HCT116 (cell line): ENCODE data around the gene LCN6. TPM values are rescaled to one million over a fixed set of nuclear protein-coding genes. Genes with fewer than 3 reads are reported as not detected.

Experiments used
- ATAC-seq: fragments of 200-7000 bp; cut with Tn5 transposase; 2 replicates; pipeline ENCODE4 v1.9.1; 2020; ENCODE audit warnings: mild to moderate bottlenecking, moderate library complexity
- BruUV-seq: library from RNA; stranded (reverse); fragments of 400-500 nt; replicated peaks from 2 replicates; lab custom pipeline; 2021; lab: Mats Ljungman, UMichigan
- CTCF ChIA-PET: fragments of 300-600 bp; sonication (Branson Sonifier 250); formaldehyde crosslinking; loops from one replicate; lab custom pipeline; 2021; ENCODE audit warnings: antibody characterized with exemption; lab: Charles Lee
- POLR2A ChIA-PET: fragments of 300-600, 350-600 bp; sonication (Branson Sonifier 250); formaldehyde crosslinking; loops from one replicate; lab custom pipeline; 2021; ENCODE audit warnings: antibody characterized with exemption; lab: Charles Lee
- RAD21 ChIA-PET, 2 experiments: fragments of 300-600 bp; sonication (Branson Sonifier 250); formaldehyde crosslinking; loops; one replicate each; lab custom pipeline; 2023; ENCODE audit warnings: low total read pairs in 2 of 2; ENCODE audit not compliant: uncharacterized antibody in 2 of 2, unreplicated experiment in 2 of 2, low non-redundant PET in 1 of 2; lab: Charles Lee
- DNase-seq: peaks from one replicate; pipeline ENCODE4 v3.0.0-alpha.2; 2010; ENCODE audit warnings: low read depth, low spot score
- H2AFZ ChIP-seq: fragments of 200-600 bp; shearing (Covaris generic), sonication (generic); 2 replicates; pipeline ENCODE4 v1.6.1; 2017; ENCODE audit warnings: low read depth, mixed run types, mixed read lengths, antibody characterized with exemption, low read length; ENCODE audit not compliant: poor library complexity, severe bottlenecking
- H3K27ac ChIP-seq: 2 replicates; pipeline ENCODE4 v1.5.1; 2012; ENCODE audit warnings: low read depth, low read length
- H3K27me3 ChIP-seq: fragments of 200-600 bp; sonication (generic); 2 replicates; pipeline ENCODE4 v1.6.1; 2016; ENCODE audit warnings: mixed run types, low read length, mixed read lengths; ENCODE audit not compliant: insufficient read depth
- H3K36me3 ChIP-seq, 2 experiments: fragments of 200-500 bp in 1 of 2; fragments of 200-600 bp in 1 of 2; sonication (Bioruptor generic) in 1 of 2; sonication (generic) in 1 of 2; 2 replicates each; pipeline versions ENCODE4 v1.5.1 to v1.6.1; 2014 to 2016; ENCODE audit warnings: low read length in 2 of 2, inconsistent platforms in 1 of 2, mixed read lengths in 1 of 2, mixed run types in 1 of 2; ENCODE audit not compliant: insufficient read depth in 2 of 2, control insufficient read depth in 1 of 2
- H3K4me1 ChIP-seq, 2 experiments: fragments of 200-600 bp in 1 of 2; sonication (generic) in 1 of 2; 2 replicates each; pipeline versions ENCODE4 v1.5.1 to v1.6.1; 2012 to 2017; ENCODE audit warnings: low read length in 2 of 2, inconsistent platforms in 1 of 2, mild to moderate bottlenecking in 1 of 2, mixed read lengths in 1 of 2, mixed run types in 1 of 2, moderate library complexity in 1 of 2; ENCODE audit not compliant: insufficient read depth in 2 of 2, control insufficient read depth in 1 of 2
- H3K4me2 ChIP-seq: fragments of 200-600 bp; sonication (generic); 2 replicates; pipeline ENCODE4 v1.6.1; 2017; ENCODE audit warnings: mixed run types, low read length, mixed read lengths
- H3K4me3 ChIP-seq, 2 experiments: fragments of 200-600 bp in 1 of 2; sonication (generic) in 1 of 2; replicated peaks in 1 of 2; 2 replicates each; pipeline ENCODE4 v1.5.1; 2011 to 2016; ENCODE audit warnings: low read length in 2 of 2, control low read depth in 1 of 2, low read depth in 1 of 2, mild to moderate bottlenecking in 1 of 2, mixed read lengths in 1 of 2, mixed run types in 1 of 2
- H3K79me2 ChIP-seq: fragments of 200-600 bp; sonication (generic); 2 replicates; pipeline ENCODE4 v1.6.1; 2017; ENCODE audit warnings: mild to moderate bottlenecking, mixed run types, low read length, moderate library complexity, mixed read lengths; ENCODE audit not compliant: insufficient read depth
- H3K9ac ChIP-seq: fragments of 200-600 bp; sonication (generic); 2 replicates; pipeline ENCODE4 v1.6.1; 2016; ENCODE audit warnings: low read length, mixed read lengths
- H3K9me2 ChIP-seq: fragments of 200-600 bp; sonication (generic), shearing (Covaris generic); 2 replicates; pipeline ENCODE4 v1.6.1; 2017; ENCODE audit warnings: mixed run types, mild to moderate bottlenecking, moderate library complexity; ENCODE audit not compliant: insufficient read depth
- H3K9me3 ChIP-seq, 2 experiments: fragments of 200-500 bp in 1 of 2; fragments of 200-600 bp in 1 of 2; sonication (Bioruptor generic) in 1 of 2; sonication (generic) in 1 of 2; 2 replicates each; pipeline ENCODE4 v1.6.1; 2014 to 2017; ENCODE audit warnings: low read length in 2 of 2, mixed read lengths in 2 of 2, inconsistent platforms in 1 of 2, low read depth in 1 of 2, mild to moderate bottlenecking in 1 of 2, mixed run types in 1 of 2, moderate library complexity in 1 of 2; ENCODE audit not compliant: control insufficient read depth in 1 of 2, insufficient read depth in 1 of 2
- H4K20me1 ChIP-seq: fragments of 200-600 bp; sonication (generic), shearing (Covaris generic); 2 replicates; pipeline ENCODE4 v1.6.1; 2017; ENCODE audit warnings: mixed run types, mild to moderate bottlenecking, moderate library complexity; ENCODE audit not compliant: insufficient read depth
- CBX3 ChIP-seq: IDR thresholded peaks from 2 replicates; pipeline ENCODE4 v1.6.1; 2012; ENCODE audit warnings: low read depth
- CEBPB ChIP-seq: IDR thresholded peaks from 2 replicates; pipeline ENCODE4 v1.6.1; 2012; ENCODE audit warnings: low read depth
- EGR1 ChIP-seq: IDR thresholded peaks from 2 replicates; pipeline ENCODE4 v1.6.1; 2012; ENCODE audit warnings: low read depth
- ELF1 ChIP-seq: IDR thresholded peaks from 2 replicates; pipeline ENCODE4 v1.6.1; 2012; ENCODE audit warnings: low read depth, borderline replicate concordance
- EZH2 ChIP-seq: fragments of 200-600 bp; sonication (generic); IDR thresholded peaks from 2 replicates; pipeline ENCODE4 v1.6.1; 2017; ENCODE audit warnings: antibody characterized with exemption, mixed run types
- FOSL1 ChIP-seq: IDR thresholded peaks from 2 replicates; pipeline ENCODE4 v1.6.1; 2012; ENCODE audit warnings: low read depth
- JUND ChIP-seq: IDR thresholded peaks from 2 replicates; pipeline ENCODE4 v1.6.1; 2012
- POLR2A ChIP-seq: IDR thresholded peaks from 2 replicates; pipeline ENCODE4 v1.7.0; 2011; ENCODE audit warnings: borderline replicate concordance; ENCODE audit not compliant: insufficient read depth, insufficient read length; ENCODE audit errors: extremely low read depth
- RAD21 ChIP-seq: IDR thresholded peaks from 2 replicates; pipeline ENCODE4 v1.6.1; 2012; ENCODE audit warnings: low read depth, mild to moderate bottlenecking
- REST ChIP-seq: IDR thresholded peaks from 2 replicates; pipeline ENCODE4 v1.6.1; 2012; ENCODE audit warnings: low read depth
- SIN3A ChIP-seq: IDR thresholded peaks from 2 replicates; pipeline ENCODE4 v1.6.1; 2012; ENCODE audit warnings: low read depth
- SP1 ChIP-seq: IDR thresholded peaks from 2 replicates; pipeline ENCODE4 v1.6.1; 2012; ENCODE audit warnings: low read depth
- SRF ChIP-seq: IDR thresholded peaks from 2 replicates; pipeline ENCODE4 v1.6.1; 2012; ENCODE audit warnings: low read depth
- TCF7L2 ChIP-seq: IDR thresholded peaks from 2 replicates; pipeline ENCODE4 v1.7.0; 2011; ENCODE audit warnings: borderline replicate concordance, inconsistent platforms; ENCODE audit not compliant: insufficient read depth, insufficient read length; ENCODE audit errors: extremely low read depth
- ZFX ChIP-seq: fragments of 450-650 bp; IDR thresholded peaks from 2 replicates; pipeline ENCODE4 v1.6.1; 2017
- ZNF274 ChIP-seq: fragments of 200-500 bp; sonication (Bioruptor generic); IDR thresholded peaks from 2 replicates; pipeline ENCODE4 v1.6.1; 2014; ENCODE audit warnings: mild to moderate bottlenecking, low read depth, low read length, inconsistent platforms
- intact Hi-C: fragments of 100-400 bp; cut with micrococcal nuclease; formaldehyde crosslinking; loops from 2 replicates; pipeline ENCODE4 v1.10.0; 2022
- total RNA-seq: library from RNA; stranded (reverse); gene quantifications from one replicate; pipeline ENCODE4 v1.2.1, GENCODE V29; 2021; ENCODE audit not compliant: unreplicated experiment
- TF ChIP-seq, protein P1 (sequence below): IDR thresholded peaks from 2 replicates; pipeline ENCODE4 v1.6.1; 2012
- TF ChIP-seq, protein P2 (sequence below), 3 experiments: fragments of 200-600 bp in 1 of 3; sonication (generic) in 1 of 3; IDR thresholded peaks in 2 of 3; conservative IDR thresholded peaks in 1 of 3; 2 replicates each; pipeline ENCODE4 v1.5.1; 2012 to 2017; ENCODE audit warnings: low read depth in 2 of 3, low read length in 2 of 3, antibody characterized with exemption in 1 of 3, borderline replicate concordance in 1 of 3, control low read depth in 1 of 3, mild to moderate bottlenecking in 1 of 3, mixed read lengths in 1 of 3, mixed run types in 1 of 3, moderate library complexity in 1 of 3; ENCODE audit not compliant: insufficient read depth in 1 of 3

LCN6 gene
- total RNA-seq, 1 experiment from 2014 or later, result not detected

- TF ChIP-seq RAD21 (no peak), ZFX (no peak), CEBPB (no peak), SP1 (no peak)
- TF ChIP-seq, all 23 proteins: peak for 0
Observed at GRCh38 chr9:136740069-136740468, 8.3 kb downstream of the LCN6 start (continued).

GRCh38 chr9:136739509-136739908 lies 8.8 kb downstream of the LCN6 start:
- ATAC-seq (no peak), DNase-seq (no peak)
- no TSS peak for BruUV-seq
- no peak overlapping the region for H3K4me2 ChIP-seq
- H3K27ac ChIP-seq, result no peak overlapping the region
- intact Hi-C loops, result no loop called here
- H3K4me1 ChIP-seq, result no peaks in the 10 kb centered on the region
- H3K4me3 ChIP-seq, result no peak overlapping the region
- no peaks in the 10 kb centered on the region for H3K9me3 ChIP-seq
- H4K20me1 ChIP-seq, result no peaks in the 10 kb centered on the region
- POLR2A ChIA-PET, result no interaction called here
- H3K36me3 ChIP-seq, result no peaks in the 10 kb centered on the region
- no peaks in the 10 kb centered on the region for H3K79me2 ChIP-seq
- no peaks in the 10 kb centered on the region for H3K9me2 ChIP-seq
- CTCF ChIA-PET, result no interaction called here
- H3K27me3 ChIP-seq, result no peaks in the 10 kb centered on the region
- no peak overlapping the region for H3K9ac ChIP-seq
- H2AFZ ChIP-seq, result no peak overlapping the region
- RAD21 ChIA-PET, result no interaction called here
- TF ChIP-seq SP1 (no peak), SRF (no peak), ZNF274 (no peak), JUND (no peak), POLR2A (no peak), TCF7L2 (no peak), EGR1 (no peak), CEBPB (no peak), CBX3 (no peak), FOSL1 (no peak), EZH2 (no peak), ZFX (no peak), RAD21 (no peak), SIN3A (no peak), REST (no peak), ELF1 (no peak)
- TF ChIP-seq, protein P1, sequence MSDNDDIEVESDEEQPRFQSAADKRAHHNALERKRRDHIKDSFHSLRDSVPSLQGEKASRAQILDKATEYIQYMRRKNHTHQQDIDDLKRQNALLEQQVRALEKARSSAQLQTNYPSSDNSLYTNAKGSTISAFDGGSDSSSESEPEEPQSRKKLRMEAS, result no peak
- TF ChIP-seq, protein P2, sequence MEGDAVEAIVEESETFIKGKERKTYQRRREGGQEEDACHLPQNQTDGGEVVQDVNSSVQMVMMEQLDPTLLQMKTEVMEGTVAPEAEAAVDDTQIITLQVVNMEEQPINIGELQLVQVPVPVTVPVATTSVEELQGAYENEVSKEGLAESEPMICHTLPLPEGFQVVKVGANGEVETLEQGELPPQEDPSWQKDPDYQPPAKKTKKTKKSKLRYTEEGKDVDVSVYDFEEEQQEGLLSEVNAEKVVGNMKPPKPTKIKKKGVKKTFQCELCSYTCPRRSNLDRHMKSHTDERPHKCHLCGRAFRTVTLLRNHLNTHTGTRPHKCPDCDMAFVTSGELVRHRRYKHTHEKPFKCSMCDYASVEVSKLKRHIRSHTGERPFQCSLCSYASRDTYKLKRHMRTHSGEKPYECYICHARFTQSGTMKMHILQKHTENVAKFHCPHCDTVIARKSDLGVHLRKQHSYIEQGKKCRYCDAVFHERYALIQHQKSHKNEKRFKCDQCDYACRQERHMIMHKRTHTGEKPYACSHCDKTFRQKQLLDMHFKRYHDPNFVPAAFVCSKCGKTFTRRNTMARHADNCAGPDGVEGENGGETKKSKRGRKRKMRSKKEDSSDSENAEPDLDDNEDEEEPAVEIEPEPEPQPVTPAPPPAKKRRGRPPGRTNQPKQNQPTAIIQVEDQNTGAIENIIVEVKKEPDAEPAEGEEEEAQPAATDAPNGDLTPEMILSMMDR (IDR thresholded peaks at IDR 0.05 in 2 of 3, conservative IDR thresholded peaks at IDR 0.05 in 1 of 3; ENCODE audit: borderline replicate concordance in 1 of 3, insufficient read depth in 1 of 3, low read depth in 2 of 3, low read length in 2 of 3), result no peak
